ENCODE measurements around the gene MTHFD2. TPM values are rescaled to one million over a fixed set of nuclear protein-coding genes. Genes with fewer than 3 reads are reported as not detected.

MTHFD2 gene
- total RNA-seq, 1 experiment from 2014 or later, result 470 TPM

- Histone ChIP-seq H3K4me3 (ENCODE audit: low read depth, low read length) (no peak overlapping the region), H3K4me1 (no peaks in the 10 kb centered on the region), H3K27me3 (replicated peaks; ENCODE audit: control insufficient read depth, insufficient read depth, low read length) (no peaks in the 10 kb centered on the region), H3K9me3 (no peaks in the 10 kb centered on the region), H3K36me3 (ENCODE audit: control insufficient read depth, insufficient read depth, low read length) (no peaks in the 10 kb centered on the region)
- no peak for TF ChIP-seq CTCF (IDR thresholded peaks at IDR 0.05; ENCODE audit: insufficient read depth in 1 of 2, low read depth in 1 of 2, low read length in 1 of 2, severe bottlenecking in 1 of 2, unreplicated experiment in 1 of 2)
- BruUV-seq (replicated peaks), result no TSS peak
- Mint-ChIP-seq H3K27me3 (ENCODE audit: insufficient read depth, unreplicated experiment) (no peaks in the 10 kb centered on the region), H3K9me3 (ENCODE audit: unreplicated experiment) (no peaks in the 10 kb centered on the region), H3K27ac (ENCODE audit: unreplicated experiment) (peak overlapping the region; percentile 58), H3K4me3 (ENCODE audit: unreplicated experiment) (no peak overlapping the region), H3K36me3 (ENCODE audit: insufficient read depth, unreplicated experiment) (peaks cover 80% of the 10 kb centered on the region), H3K4me1 (ENCODE audit: low read depth, unreplicated experiment) (peaks cover 7% of the 10 kb centered on the region)
- no peak for DNase-seq
- CTCF ChIA-PET, result no interaction called here
- intact Hi-C loops (cut with micrococcal nuclease; ENCODE audit: unreplicated experiment), result no loop called here
- POLR2A ChIA-PET, result no interaction called here
Observed at GRCh38 chr2:74225698-74226459, 27.5 kb downstream of the MTHFD2 start.

- H3K27ac Mint-ChIP-seq (ENCODE audit: unreplicated experiment), result peak overlapping the region; percentile 58
- Histone ChIP-seq H3K27me3 (replicated peaks; ENCODE audit: control insufficient read depth, insufficient read depth, low read length) (no peaks in the 10 kb centered on the region), H3K9me3 (no peaks in the 10 kb centered on the region), H3K36me3 (ENCODE audit: control insufficient read depth, insufficient read depth, low read length) (no peaks in the 10 kb centered on the region), H3K4me1 (no peaks in the 10 kb centered on the region), H3K4me3 (ENCODE audit: low read depth, low read length) (no peak overlapping the region)
- intact Hi-C loops (cut with micrococcal nuclease; ENCODE audit: unreplicated experiment), result no loop called here
- H3K9me3 Mint-ChIP-seq (ENCODE audit: unreplicated experiment), result no peaks in the 10 kb centered on the region
- POLR2A ChIA-PET, result no interaction called here
- CTCF ChIA-PET, result no interaction called here
- no peaks in the 10 kb centered on the region for H3K27me3 Mint-ChIP-seq (ENCODE audit: insufficient read depth, unreplicated experiment)
- H3K36me3 Mint-ChIP-seq (ENCODE audit: insufficient read depth, unreplicated experiment), result peaks cover 72% of the 10 kb centered on the region
- DNase-seq, result no peak
- peak overlapping the region; percentile 17 for H3K4me3 Mint-ChIP-seq (ENCODE audit: unreplicated experiment)
- peaks cover 7% of the 10 kb centered on the region for H3K4me1 Mint-ChIP-seq (ENCODE audit: low read depth, unreplicated experiment)
- BruUV-seq (replicated peaks), result no TSS peak
- no peak for TF ChIP-seq CTCF (IDR thresholded peaks at IDR 0.05; ENCODE audit: insufficient read depth in 1 of 2, low read depth in 1 of 2, low read length in 1 of 2, severe bottlenecking in 1 of 2, unreplicated experiment in 1 of 2)
Observed at GRCh38 chr2:74226648-74227213, 28.3 kb downstream of the MTHFD2 start.

GRCh38 chr2:74227646-74228045 is 29.2 kb downstream of the MTHFD2 start:
- POLR2A ChIA-PET, result no interaction called here

More at GRCh38 chr2:74227646-74228045, 29.2 kb downstream of the MTHFD2 start:
- H3K27me3 ChIP-seq (replicated peaks; ENCODE audit: control insufficient read depth, insufficient read depth, low read length), result no peaks in the 10 kb centered on the region
- no peaks in the 10 kb centered on the region for H3K4me1 ChIP-seq
- no peaks in the 10 kb centered on the region for H3K36me3 ChIP-seq (ENCODE audit: control insufficient read depth, insufficient read depth, low read length)
- Mint-ChIP-seq H3K4me1 (ENCODE audit: low read depth, unreplicated experiment) (peaks cover 7% of the 10 kb centered on the region), H3K9me3 (ENCODE audit: unreplicated experiment) (no peaks in the 10 kb centered on the region), H3K36me3 (ENCODE audit: insufficient read depth, unreplicated experiment) (peaks cover 63% of the 10 kb centered on the region), H3K4me3 (ENCODE audit: unreplicated experiment) (no peak overlapping the region), H3K27me3 (ENCODE audit: insufficient read depth, unreplicated experiment) (no peaks in the 10 kb centered on the region), H3K27ac (ENCODE audit: unreplicated experiment) (peak overlapping the region; percentile 50)
- intact Hi-C loops (cut with micrococcal nuclease; ENCODE audit: unreplicated experiment), result no loop called here
- H3K9me3 ChIP-seq, result no peaks in the 10 kb centered on the region
- CTCF ChIA-PET, result interaction anchor here (0.6 kb wide), 1 partner anchor 17 kb away, joined by 3 read pairs; no protein-coding TSS in a partner anchor
- BruUV-seq (replicated peaks), result no TSS peak
- TF ChIP-seq CTCF (IDR thresholded peaks at IDR 0.05; ENCODE audit: insufficient read depth in 1 of 2, low read depth in 1 of 2, low read length in 1 of 2, severe bottlenecking in 1 of 2, unreplicated experiment in 1 of 2), result no peak
- no peak for DNase-seq
- H3K4me3 ChIP-seq (ENCODE audit: low read depth, low read length), result no peak overlapping the region

Measured in Caco-2 (cell line).